H1 (cell line): ENCODE results near the gene LY6G5C. TPM values are rescaled to one million over a fixed set of nuclear protein-coding genes. Genes with fewer than 3 reads are reported as not detected.

Experiments used
- CTCF ChIA-PET: fragments of 300-600 bp; sonication (Branson Sonifier 250); formaldehyde crosslinking; loops from one replicate; lab custom pipeline; 2021; ENCODE audit not compliant: partially characterized antibody; lab: Charles Lee
- POLR2A ChIA-PET: fragments of 300-600 bp; sonication (Branson Sonifier 250); formaldehyde crosslinking; loops from one replicate; lab custom pipeline; 2021; ENCODE audit warnings: inconsistent platforms; ENCODE audit not compliant: partially characterized antibody; lab: Charles Lee
- DNase-seq, 2 experiments: peaks; one replicate each; pipeline versions ENCODE4 v3.0.0 to v3.0.0-alpha.2; 2010 to 2022; ENCODE audit warnings: low spot score in 2 of 2, low read depth in 1 of 2, mixed read lengths in 1 of 2
- FAIRE-seq: peaks from 2 replicates; lab custom pipeline; 2011; peaks lifted over from hg19 to GRCh38; lab: Jason Lieb, UNC
- H2AFZ ChIP-seq: 2 replicates; pipeline ENCODE4 v1.8.1; 2012; ENCODE audit warnings: low read length, inconsistent platforms
- H2AK5ac ChIP-seq: 2 replicates; pipeline ENCODE4 v1.6.1; 2013; ENCODE audit warnings: low read depth, low read length
- H2BK120ac ChIP-seq: replicated peaks from 2 replicates; pipeline ENCODE3; 2013; ENCODE audit warnings: low read depth, low read length, inconsistent platforms
- H2BK12ac ChIP-seq: 2 replicates; pipeline ENCODE4 v1.6.1; 2013; ENCODE audit warnings: low read depth, low read length
- H2BK15ac ChIP-seq: 2 replicates; pipeline ENCODE4 v1.6.1; 2013; ENCODE audit warnings: low read length
- H2BK20ac ChIP-seq: 2 replicates; pipeline ENCODE4 v1.6.1; 2013; ENCODE audit warnings: low read length
- H2BK5ac ChIP-seq: 2 replicates; pipeline ENCODE4 v1.6.1; 2013; ENCODE audit warnings: low read depth, low read length
- H3K14ac ChIP-seq: 2 replicates; pipeline ENCODE4 v1.6.1; 2013; ENCODE audit warnings: inconsistent platforms; ENCODE audit not compliant: insufficient read length
- H3K18ac ChIP-seq: 2 replicates; pipeline ENCODE4 v1.6.1; 2013; ENCODE audit warnings: low read length; ENCODE audit errors: extremely low read depth
- H3K23ac ChIP-seq: 2 replicates; pipeline ENCODE4 v1.6.1; 2013; ENCODE audit warnings: inconsistent platforms; ENCODE audit not compliant: insufficient read length
- H3K23me2 ChIP-seq: 2 replicates; pipeline ENCODE4 v1.6.1; 2013; ENCODE audit warnings: low read depth, low read length
- H3K27ac ChIP-seq: 2 replicates; pipeline ENCODE4 v1.6.1; 2011; ENCODE audit warnings: low read depth, low read length, inconsistent platforms
- H3K27me3 ChIP-seq, 4 experiments: replicated peaks in 1 of 4; 1 replicate in 1 of 4; 2 replicates in 3 of 4; pipeline versions ENCODE4 v1.6.1 to v1.8.1; 2011 to 2013; ENCODE audit warnings: low read length in 3 of 4, mild to moderate bottlenecking in 3 of 4, inconsistent platforms in 2 of 4, mixed read lengths in 2 of 4, moderate library complexity in 1 of 4; ENCODE audit not compliant: control insufficient read depth in 3 of 4, insufficient read depth in 3 of 4; ENCODE audit errors: extremely low read depth in 1 of 4
- H3K36me3 ChIP-seq, 4 experiments: 2 replicates each; pipeline versions ENCODE4 v1.6.1 to v1.8.1; 2011 to 2013; ENCODE audit warnings: mild to moderate bottlenecking in 4 of 4, low read length in 3 of 4, moderate library complexity in 2 of 4, control low read depth in 1 of 4, inconsistent platforms in 1 of 4; ENCODE audit not compliant: insufficient read depth in 4 of 4, control insufficient read depth in 2 of 4
- H3K4ac ChIP-seq: replicated peaks from 2 replicates; pipeline ENCODE3; 2013; ENCODE audit warnings: low read length, low read depth, mixed read lengths, inconsistent platforms; ENCODE audit not compliant: insufficient read length
- H3K4me1 ChIP-seq, 4 experiments: replicated peaks in 1 of 4; 1 replicate in 1 of 4; 2 replicates in 3 of 4; pipeline versions ENCODE4 v1.6.1 to v1.8.1; 2011 to 2013; ENCODE audit warnings: low read length in 3 of 4, inconsistent platforms in 2 of 4, mixed read lengths in 1 of 4; ENCODE audit not compliant: insufficient read depth in 4 of 4, control insufficient read depth in 3 of 4
- H3K4me2 ChIP-seq, 2 experiments: 2 replicates each; pipeline versions ENCODE4 v1.6.1 to v1.8.1; 2011 to 2013; ENCODE audit warnings: low read depth in 2 of 2, low read length in 2 of 2, control low read depth in 1 of 2, inconsistent platforms in 1 of 2, mild to moderate bottlenecking in 1 of 2; ENCODE audit not compliant: insufficient read depth in 1 of 2
- H3K4me3 ChIP-seq, 4 experiments: fragments of 200-600, 300-600 bp in 1 of 4; sonication (generic), shearing (Covaris generic), sonication (Bioruptor Twin) in 1 of 4; 2 replicates each; pipeline versions ENCODE4 v1.5.1 to v1.8.1; 2011 to 2016; ENCODE audit warnings: low read length in 4 of 4, low read depth in 3 of 4, control low read depth in 2 of 4, inconsistent platforms in 2 of 4, mild to moderate bottlenecking in 2 of 4, mixed read lengths in 1 of 4, moderate library complexity in 1 of 4; ENCODE audit not compliant: insufficient read depth in 2 of 4; ENCODE audit errors: extremely low read depth in 1 of 4
- H3K56ac ChIP-seq: replicated peaks from 2 replicates; pipeline ENCODE3; 2013; ENCODE audit warnings: low read depth, mild to moderate bottlenecking, mixed read lengths, low read length, inconsistent platforms; ENCODE audit not compliant: insufficient read length
- H3K79me1 ChIP-seq: 2 replicates; pipeline ENCODE4 v1.6.1; 2013; ENCODE audit warnings: low read depth, low read length, control low read depth
- H3K79me2 ChIP-seq, 2 experiments: 2 replicates each; pipeline versions ENCODE4 v1.6.1 to v1.8.1; 2012 to 2013; ENCODE audit warnings: low read length in 2 of 2, mild to moderate bottlenecking in 2 of 2, inconsistent platforms in 1 of 2; ENCODE audit not compliant: insufficient read depth in 2 of 2, control insufficient read depth in 1 of 2
- H3K9ac ChIP-seq, 4 experiments: replicated peaks in 1 of 4; 1 replicate in 1 of 4; 2 replicates in 3 of 4; pipeline versions ENCODE4 v1.6.1 to v1.8.1; 2011 to 2013; ENCODE audit warnings: low read depth in 3 of 4, low read length in 3 of 4, control low read depth in 2 of 4, mild to moderate bottlenecking in 2 of 4, moderate library complexity in 2 of 4, inconsistent platforms in 1 of 4; ENCODE audit errors: extremely low read depth in 1 of 4
- H3K9me3 ChIP-seq, 2 experiments: 2 replicates each; pipeline versions ENCODE4 v1.6.1 to v1.8.1; 2012 to 2013; ENCODE audit warnings: mild to moderate bottlenecking in 2 of 2, moderate library complexity in 2 of 2, control low read depth in 1 of 2, inconsistent platforms in 1 of 2, low read depth in 1 of 2, low read length in 1 of 2, mixed read lengths in 1 of 2; ENCODE audit not compliant: insufficient read depth in 2 of 2
- H4K20me1 ChIP-seq, 2 experiments: replicated peaks in 1 of 2; 2 replicates each; pipeline versions ENCODE3 to v1.8.1; 2011 to 2013; ENCODE audit warnings: inconsistent platforms in 2 of 2, low read length in 2 of 2, mild to moderate bottlenecking in 1 of 2; ENCODE audit not compliant: insufficient read depth in 2 of 2, control insufficient read depth in 1 of 2
- H4K5ac ChIP-seq: 2 replicates; pipeline ENCODE4 v1.6.1; 2013; ENCODE audit warnings: low read length, low read depth, mixed read lengths, inconsistent platforms; ENCODE audit not compliant: insufficient read length
- H4K8ac ChIP-seq: 2 replicates; pipeline ENCODE4 v1.8.0; 2013; ENCODE audit warnings: mild to moderate bottlenecking, moderate library complexity, low read length, inconsistent platforms; ENCODE audit not compliant: insufficient read depth; ENCODE audit errors: extremely low read depth
- H4K91ac ChIP-seq: replicated peaks from 2 replicates; pipeline ENCODE3; 2013; ENCODE audit warnings: low read length, mixed read lengths, inconsistent platforms; ENCODE audit not compliant: insufficient read length
- BACH1 ChIP-seq: IDR thresholded peaks from 2 replicates; pipeline ENCODE4 v1.6.1; 2012; ENCODE audit warnings: low read length, improper control_type of control experiment
- CHD2 ChIP-seq: IDR thresholded peaks from 2 replicates; pipeline ENCODE4 v1.6.1; 2012; ENCODE audit warnings: low read length, improper control_type of control experiment
- NANOG ChIP-seq: IDR thresholded peaks from 2 replicates; pipeline ENCODE4 v1.6.1; 2011; ENCODE audit warnings: low read length, low read depth, mild to moderate bottlenecking, inconsistent platforms; ENCODE audit not compliant: insufficient read depth, poor library complexity, severe bottlenecking
- SP1 ChIP-seq: IDR thresholded peaks from 2 replicates; pipeline ENCODE4 v1.6.1; 2011; ENCODE audit warnings: low read depth, low read length
- WGBS, 2 experiments: shearing (Covaris generic) in 1 of 2; methylation state at CpG; one replicate each; pipeline versions ENCODE4 v1.1.6 to v1.1.7; 2013 to 2015; ENCODE audit warnings: low lambda C conversion rate in 2 of 2, mixed read lengths in 2 of 2, inconsistent platforms in 1 of 2, low coverage in 1 of 2, missing lambda C conversion rate in 1 of 2; ENCODE audit not compliant: insufficient replicate concordance in 2 of 2, insufficient coverage in 1 of 2, insufficient read length in 1 of 2; ENCODE audit errors: extremely low coverage in 1 of 2, missing lambda C conversion rate in 1 of 2; 5-methylcytosine and 5-hydroxymethylcytosine counted together
- polyA plus RNA-seq, 7 experiments: library from polyadenylated mRNA; depleted of rRNA in 3 of 7; stranded (reverse) in 5 of 7; unstranded in 2 of 7; fragments of >200 nt in 5 of 7; fragments of 200-250 nt in 2 of 7; gene quantifications; 1 replicate in 5 of 7; 2 replicates in 1 of 7; 4 replicates in 1 of 7; pipeline versions ENCODE4 v1.2.1 to v1.2.3, GENCODE V29; 2011 to 2013; ENCODE audit warnings: missing spikeins in 2 of 7, mixed read lengths in 2 of 7
- total RNA-seq: library from RNA; stranded (reverse); fragmentation: NEBNext Ultra II Directional; extraction: Animal tissue kit (Norgen Biotek cat#: 25700); gene quantifications from 2 replicates; pipeline ENCODE4 v1.2.1, GENCODE V29; 2021
- TF ChIP-seq, protein P1 (sequence below): IDR thresholded peaks from 2 replicates; pipeline ENCODE4 v1.6.1; 2011; ENCODE audit warnings: low read depth, mild to moderate bottlenecking, low read length; ENCODE audit not compliant: insufficient read depth
- TF ChIP-seq, protein P2 (sequence below), 3 experiments: IDR thresholded peaks; 1 replicate in 2 of 3; 2 replicates in 1 of 3; pipeline versions ENCODE4 v1.5.1 to v1.6.1; 2011; ENCODE audit warnings: low read length in 3 of 3, mild to moderate bottlenecking in 3 of 3, inconsistent platforms in 2 of 3, low read depth in 1 of 3, moderate library complexity in 1 of 3; ENCODE audit not compliant: insufficient read depth in 1 of 3; ENCODE audit errors: control extremely low read depth in 1 of 3

The LY6G5C gene
- total and polyA plus RNA-seq, 2 of the 8 experiments (the other 6 are each of a cell fraction or from before 2014, with no cell fraction given) = 1.1 to 1.8 TPM

DNA sequence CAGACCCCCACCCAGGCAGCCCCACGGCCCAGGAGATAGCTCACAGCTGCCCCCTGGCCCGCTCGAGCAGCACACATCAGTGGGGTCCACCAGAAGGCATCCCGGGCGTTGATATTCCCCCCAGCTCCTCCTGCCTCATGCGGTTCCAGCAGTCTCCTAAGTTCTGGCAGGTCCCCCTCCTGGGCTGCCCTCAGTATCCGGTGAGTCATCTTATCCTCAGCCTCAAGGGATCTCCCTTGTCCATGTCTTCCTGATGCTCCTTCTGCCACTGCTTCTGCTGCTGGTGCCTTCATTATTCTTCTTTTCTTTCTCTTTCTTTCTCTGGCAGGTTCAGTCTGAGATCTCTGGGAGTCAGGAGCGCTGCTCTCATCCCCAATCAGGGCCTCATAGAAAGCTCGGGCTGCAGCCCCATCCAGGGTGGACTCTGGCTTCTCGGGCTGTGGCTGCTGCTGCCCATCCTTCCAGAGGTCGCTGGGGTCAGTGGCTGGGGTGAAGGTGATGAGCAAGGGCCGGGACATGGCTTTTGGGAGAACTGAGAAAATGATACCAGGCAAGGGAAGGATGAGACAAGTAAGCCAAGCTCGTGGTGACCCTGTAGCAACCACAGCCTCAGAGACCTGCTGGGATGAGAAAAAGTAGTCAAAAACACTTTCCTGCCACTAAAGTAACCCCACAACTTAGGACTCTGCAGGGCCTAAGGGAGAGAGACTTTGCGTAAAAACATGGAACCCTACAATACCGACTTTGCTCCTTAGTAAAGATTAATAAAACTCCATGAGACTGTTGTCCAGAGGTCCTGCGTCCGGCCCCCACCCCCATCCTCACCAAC, 16.7 kb downstream of the LY6G5C start:
- H4K5ac ChIP-seq = no peak overlapping the region
- H3K4me1 ChIP-seq = peaks cover 0 to 19% (median 5%) of the 10 kb centered on the region in 4 experiments; a peak in 5 of 7 replicates
- no peak overlapping the region for H2BK120ac ChIP-seq
- H3K36me3 ChIP-seq = peaks cover 22 to 38% (median 28%) of the 10 kb centered on the region in 4 experiments
- peak overlapping the region; percentile 6 for H4K91ac ChIP-seq
- H2BK15ac ChIP-seq = no peak overlapping the region; the same call in 1 of the 2 replicates
- H3K23me2 ChIP-seq = peaks cover 12% of the 10 kb centered on the region
- H4K20me1 ChIP-seq = peaks cover 7 to 9% of the 10 kb centered on the region in 2 experiments
- no peak overlapping the region for H2BK20ac ChIP-seq
- no peak overlapping the region for H3K23ac ChIP-seq
- peak overlapping the region; percentile 88 to 94 (median 90) for H3K4me3 ChIP-seq
- H3K4ac ChIP-seq = no peak overlapping the region
- peak overlapping the region; percentile 43; the same call in 1 of the 2 replicates for H2AK5ac ChIP-seq
- peaks cover 0 to 52% of the 10 kb centered on the region in 2 experiments; a peak in 3 of 4 replicates for H3K79me2 ChIP-seq
- DNase-seq = no peak
- no peak overlapping the region for H2AFZ ChIP-seq
- peak overlapping the region; percentile 91 for H2BK5ac ChIP-seq
- 0 out of 2 replicates have a peak overlapping the region, but pooled peaks have one; percentile 42 for H4K8ac ChIP-seq
- peak overlapping the region; percentile 98 for H3K18ac ChIP-seq
- CTCF ChIA-PET = interaction anchor here (0.6 to 3.8 kb wide), 20 partner anchors 9 to 288 kb away, joined by 3 to 38 read pairs (median 4); partner anchors contain the start of genes APOM, BAG6, LSM2 and TNF
- H3K27me3 ChIP-seq = no peaks in the 10 kb centered on the region
- peak overlapping the region; percentile 10; the same call in 1 of the 2 replicates for H2BK12ac ChIP-seq
- peak overlapping the region; percentile 37 for H3K56ac ChIP-seq
- H3K27ac ChIP-seq = peak overlapping the region; percentile 97
- H3K9ac ChIP-seq = peak overlapping the region; percentile 80 to 95 (median 90)
- peaks cover 12% of the 10 kb centered on the region for H3K79me1 ChIP-seq
- FAIRE-seq = no peak
- POLR2A ChIA-PET = interaction anchor here (0.6 to 25.5 kb wide), 51 partner anchors 9 to 1306 kb away, joined by 3 to 883 read pairs (median 4); partner anchors contain the start of genes ABHD16A, AIF1, APOM and ATP6V1G2
- H3K14ac ChIP-seq = no peak overlapping the region
- H3K9me3 ChIP-seq = no peaks in the 10 kb centered on the region
- WGBS, 2 experiments = 49% methylated on average over 17 of the region's 17 CpGs; no CpG with 5 or more reads in 1 of the 2 experiments
- H3K4me2 ChIP-seq = peak overlapping the region; percentile 74 to 82
- TF ChIP-seq BACH1 = no peak
- TF ChIP-seq SP1 = no peak
- TF ChIP-seq, protein P1, sequence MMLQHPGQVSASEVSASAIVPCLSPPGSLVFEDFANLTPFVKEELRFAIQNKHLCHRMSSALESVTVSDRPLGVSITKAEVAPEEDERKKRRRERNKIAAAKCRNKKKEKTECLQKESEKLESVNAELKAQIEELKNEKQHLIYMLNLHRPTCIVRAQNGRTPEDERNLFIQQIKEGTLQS = no peak
- no peak for TF ChIP-seq CHD2
- no peak for TF ChIP-seq NANOG
- TF ChIP-seq, protein P2, sequence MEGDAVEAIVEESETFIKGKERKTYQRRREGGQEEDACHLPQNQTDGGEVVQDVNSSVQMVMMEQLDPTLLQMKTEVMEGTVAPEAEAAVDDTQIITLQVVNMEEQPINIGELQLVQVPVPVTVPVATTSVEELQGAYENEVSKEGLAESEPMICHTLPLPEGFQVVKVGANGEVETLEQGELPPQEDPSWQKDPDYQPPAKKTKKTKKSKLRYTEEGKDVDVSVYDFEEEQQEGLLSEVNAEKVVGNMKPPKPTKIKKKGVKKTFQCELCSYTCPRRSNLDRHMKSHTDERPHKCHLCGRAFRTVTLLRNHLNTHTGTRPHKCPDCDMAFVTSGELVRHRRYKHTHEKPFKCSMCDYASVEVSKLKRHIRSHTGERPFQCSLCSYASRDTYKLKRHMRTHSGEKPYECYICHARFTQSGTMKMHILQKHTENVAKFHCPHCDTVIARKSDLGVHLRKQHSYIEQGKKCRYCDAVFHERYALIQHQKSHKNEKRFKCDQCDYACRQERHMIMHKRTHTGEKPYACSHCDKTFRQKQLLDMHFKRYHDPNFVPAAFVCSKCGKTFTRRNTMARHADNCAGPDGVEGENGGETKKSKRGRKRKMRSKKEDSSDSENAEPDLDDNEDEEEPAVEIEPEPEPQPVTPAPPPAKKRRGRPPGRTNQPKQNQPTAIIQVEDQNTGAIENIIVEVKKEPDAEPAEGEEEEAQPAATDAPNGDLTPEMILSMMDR (IDR thresholded peaks at IDR 0.05; ENCODE audit: control extremely low read depth in 1 of 3, insufficient read depth in 1 of 3, low read depth in 1 of 3, low read length in 3 of 3) = 0 out of 4 replicates have a peak, but pooled peaks of 1 of the 3 experiments have one; percentile 2
